GM21619 (cell line): ENCODE results near the gene CIAO3.

ENCODE experiments used
- ATAC-seq: cut with Tn5 transposase; IDR thresholded peaks from one replicate; pipeline ENCODE4 v1.9.1; 2021; ENCODE audit not compliant: unreplicated experiment

Gene CIAO3

DNA sequence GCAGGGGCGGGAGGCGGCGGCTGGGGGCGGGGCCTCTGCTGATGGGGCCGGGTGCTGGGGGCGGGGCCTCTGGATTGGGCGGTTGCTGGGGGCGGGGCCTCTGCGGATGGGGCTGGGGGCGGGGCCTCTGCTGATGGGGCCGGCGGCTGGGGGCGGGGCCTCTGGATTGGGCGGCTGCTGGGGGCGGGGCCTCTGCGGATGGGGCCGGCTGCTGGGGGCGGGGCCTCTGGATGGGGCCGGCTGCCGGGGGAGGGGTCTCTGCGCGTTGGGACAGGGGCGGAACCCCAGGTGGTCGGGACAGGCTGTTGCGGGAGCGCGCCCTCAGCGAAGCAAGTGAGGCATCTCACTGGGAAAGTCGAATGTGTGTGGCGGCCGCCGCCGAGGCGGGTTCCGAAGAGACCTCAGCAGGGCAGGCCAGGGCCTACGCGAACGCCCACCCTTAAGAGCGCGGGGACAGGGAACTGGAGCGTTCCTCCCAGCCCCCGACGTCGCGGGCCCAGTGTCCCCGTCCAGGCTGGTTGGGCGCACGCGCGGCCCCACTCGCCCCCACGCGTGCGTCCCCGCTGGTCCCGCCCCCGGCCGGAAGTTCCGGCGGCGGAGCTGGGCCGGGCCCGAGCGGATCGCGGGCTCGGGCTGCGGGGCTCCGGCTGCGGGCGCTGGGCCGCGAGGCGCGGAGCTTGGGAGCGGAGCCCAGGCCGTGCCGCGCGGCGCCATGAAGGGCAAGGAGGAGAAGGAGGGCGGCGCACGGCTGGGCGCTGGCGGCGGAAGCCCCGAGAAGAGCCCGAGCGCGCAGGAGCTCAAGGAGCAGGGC lies 60.8 kb downstream of the CIAO3 start, which contains the start of gene STUB1:
TSS of gene STUB1 (plus strand) at position 597 of the 811 bp plus-strand sequence. CDS start at position 713, 116 bp downstream.
- no peak for ATAC-seq
